H1 (cell line): Measurements from ENCODE around the gene TGFBI. TPM values are rescaled to one million over a fixed set of nuclear protein-coding genes. Genes with fewer than 3 reads are reported as not detected.

Experiments
- CTCF ChIA-PET: fragments of 300-600 bp; sonication (Branson Sonifier 250); formaldehyde crosslinking; loops from one replicate; lab custom pipeline; 2021; ENCODE audit not compliant: partially characterized antibody; lab: Charles Lee
- POLR2A ChIA-PET: fragments of 300-600 bp; sonication (Branson Sonifier 250); formaldehyde crosslinking; loops from one replicate; lab custom pipeline; 2021; ENCODE audit warnings: inconsistent platforms; ENCODE audit not compliant: partially characterized antibody; lab: Charles Lee
- DNase-seq, 2 experiments: peaks; one replicate each; pipeline versions ENCODE4 v3.0.0 to v3.0.0-alpha.2; 2010 to 2022; ENCODE audit warnings: low spot score in 2 of 2, low read depth in 1 of 2, mixed read lengths in 1 of 2
- FAIRE-seq: peaks from 2 replicates; lab custom pipeline; 2011; peaks lifted over from hg19 to GRCh38; lab: Jason Lieb, UNC
- H2AFZ ChIP-seq: 2 replicates; pipeline ENCODE4 v1.8.1; 2012; ENCODE audit warnings: low read length, inconsistent platforms
- H2AK5ac ChIP-seq: 2 replicates; pipeline ENCODE4 v1.6.1; 2013; ENCODE audit warnings: low read depth, low read length
- H2BK120ac ChIP-seq: replicated peaks from 2 replicates; pipeline ENCODE3; 2013; ENCODE audit warnings: low read depth, low read length, inconsistent platforms
- H2BK12ac ChIP-seq: 2 replicates; pipeline ENCODE4 v1.6.1; 2013; ENCODE audit warnings: low read depth, low read length
- H2BK15ac ChIP-seq: 2 replicates; pipeline ENCODE4 v1.6.1; 2013; ENCODE audit warnings: low read length
- H2BK20ac ChIP-seq: 2 replicates; pipeline ENCODE4 v1.6.1; 2013; ENCODE audit warnings: low read length
- H2BK5ac ChIP-seq: 2 replicates; pipeline ENCODE4 v1.6.1; 2013; ENCODE audit warnings: low read depth, low read length
- H3K14ac ChIP-seq: 2 replicates; pipeline ENCODE4 v1.6.1; 2013; ENCODE audit warnings: inconsistent platforms; ENCODE audit not compliant: insufficient read length
- H3K18ac ChIP-seq: 2 replicates; pipeline ENCODE4 v1.6.1; 2013; ENCODE audit warnings: low read length; ENCODE audit errors: extremely low read depth
- H3K23ac ChIP-seq: 2 replicates; pipeline ENCODE4 v1.6.1; 2013; ENCODE audit warnings: inconsistent platforms; ENCODE audit not compliant: insufficient read length
- H3K23me2 ChIP-seq: 2 replicates; pipeline ENCODE4 v1.6.1; 2013; ENCODE audit warnings: low read depth, low read length
- H3K27ac ChIP-seq: 2 replicates; pipeline ENCODE4 v1.6.1; 2011; ENCODE audit warnings: low read depth, low read length, inconsistent platforms
- H3K27me3 ChIP-seq, 4 experiments: replicated peaks in 1 of 4; 1 replicate in 1 of 4; 2 replicates in 3 of 4; pipeline versions ENCODE4 v1.6.1 to v1.8.1; 2011 to 2013; ENCODE audit warnings: low read length in 3 of 4, mild to moderate bottlenecking in 3 of 4, inconsistent platforms in 2 of 4, mixed read lengths in 2 of 4, moderate library complexity in 1 of 4; ENCODE audit not compliant: control insufficient read depth in 3 of 4, insufficient read depth in 3 of 4; ENCODE audit errors: extremely low read depth in 1 of 4
- H3K36me3 ChIP-seq, 4 experiments: 2 replicates each; pipeline versions ENCODE4 v1.6.1 to v1.8.1; 2011 to 2013; ENCODE audit warnings: mild to moderate bottlenecking in 4 of 4, low read length in 3 of 4, moderate library complexity in 2 of 4, control low read depth in 1 of 4, inconsistent platforms in 1 of 4; ENCODE audit not compliant: insufficient read depth in 4 of 4, control insufficient read depth in 2 of 4
- H3K4ac ChIP-seq: replicated peaks from 2 replicates; pipeline ENCODE3; 2013; ENCODE audit warnings: low read length, low read depth, mixed read lengths, inconsistent platforms; ENCODE audit not compliant: insufficient read length
- H3K4me1 ChIP-seq, 4 experiments: replicated peaks in 1 of 4; 1 replicate in 1 of 4; 2 replicates in 3 of 4; pipeline versions ENCODE4 v1.6.1 to v1.8.1; 2011 to 2013; ENCODE audit warnings: low read length in 3 of 4, inconsistent platforms in 2 of 4, mixed read lengths in 1 of 4; ENCODE audit not compliant: insufficient read depth in 4 of 4, control insufficient read depth in 3 of 4
- H3K4me2 ChIP-seq, 2 experiments: 2 replicates each; pipeline versions ENCODE4 v1.6.1 to v1.8.1; 2011 to 2013; ENCODE audit warnings: low read depth in 2 of 2, low read length in 2 of 2, control low read depth in 1 of 2, inconsistent platforms in 1 of 2, mild to moderate bottlenecking in 1 of 2; ENCODE audit not compliant: insufficient read depth in 1 of 2
- H3K4me3 ChIP-seq, 4 experiments: fragments of 200-600, 300-600 bp in 1 of 4; sonication (generic), shearing (Covaris generic), sonication (Bioruptor Twin) in 1 of 4; 2 replicates each; pipeline versions ENCODE4 v1.5.1 to v1.8.1; 2011 to 2016; ENCODE audit warnings: low read length in 4 of 4, low read depth in 3 of 4, control low read depth in 2 of 4, inconsistent platforms in 2 of 4, mild to moderate bottlenecking in 2 of 4, mixed read lengths in 1 of 4, moderate library complexity in 1 of 4; ENCODE audit not compliant: insufficient read depth in 2 of 4; ENCODE audit errors: extremely low read depth in 1 of 4
- H3K56ac ChIP-seq: replicated peaks from 2 replicates; pipeline ENCODE3; 2013; ENCODE audit warnings: low read depth, mild to moderate bottlenecking, mixed read lengths, low read length, inconsistent platforms; ENCODE audit not compliant: insufficient read length
- H3K79me1 ChIP-seq: 2 replicates; pipeline ENCODE4 v1.6.1; 2013; ENCODE audit warnings: low read depth, low read length, control low read depth
- H3K79me2 ChIP-seq, 2 experiments: 2 replicates each; pipeline versions ENCODE4 v1.6.1 to v1.8.1; 2012 to 2013; ENCODE audit warnings: low read length in 2 of 2, mild to moderate bottlenecking in 2 of 2, inconsistent platforms in 1 of 2; ENCODE audit not compliant: insufficient read depth in 2 of 2, control insufficient read depth in 1 of 2
- H3K9ac ChIP-seq, 4 experiments: replicated peaks in 1 of 4; 1 replicate in 1 of 4; 2 replicates in 3 of 4; pipeline versions ENCODE4 v1.6.1 to v1.8.1; 2011 to 2013; ENCODE audit warnings: low read depth in 3 of 4, low read length in 3 of 4, control low read depth in 2 of 4, mild to moderate bottlenecking in 2 of 4, moderate library complexity in 2 of 4, inconsistent platforms in 1 of 4; ENCODE audit errors: extremely low read depth in 1 of 4
- H3K9me3 ChIP-seq, 2 experiments: 2 replicates each; pipeline versions ENCODE4 v1.6.1 to v1.8.1; 2012 to 2013; ENCODE audit warnings: mild to moderate bottlenecking in 2 of 2, moderate library complexity in 2 of 2, control low read depth in 1 of 2, inconsistent platforms in 1 of 2, low read depth in 1 of 2, low read length in 1 of 2, mixed read lengths in 1 of 2; ENCODE audit not compliant: insufficient read depth in 2 of 2
- H4K20me1 ChIP-seq, 2 experiments: replicated peaks in 1 of 2; 2 replicates each; pipeline versions ENCODE3 to v1.8.1; 2011 to 2013; ENCODE audit warnings: inconsistent platforms in 2 of 2, low read length in 2 of 2, mild to moderate bottlenecking in 1 of 2; ENCODE audit not compliant: insufficient read depth in 2 of 2, control insufficient read depth in 1 of 2
- H4K5ac ChIP-seq: 2 replicates; pipeline ENCODE4 v1.6.1; 2013; ENCODE audit warnings: low read length, low read depth, mixed read lengths, inconsistent platforms; ENCODE audit not compliant: insufficient read length
- H4K8ac ChIP-seq: 2 replicates; pipeline ENCODE4 v1.8.0; 2013; ENCODE audit warnings: mild to moderate bottlenecking, moderate library complexity, low read length, inconsistent platforms; ENCODE audit not compliant: insufficient read depth; ENCODE audit errors: extremely low read depth
- H4K91ac ChIP-seq: replicated peaks from 2 replicates; pipeline ENCODE3; 2013; ENCODE audit warnings: low read length, mixed read lengths, inconsistent platforms; ENCODE audit not compliant: insufficient read length
- ASH2L ChIP-seq: fragments of 200-600, 300-600 bp; sonication (generic); IDR thresholded peaks from one replicate; pipeline ENCODE4 v1.7.1; 2017; ENCODE audit warnings: low read length
- ATF2 ChIP-seq: IDR thresholded peaks from 2 replicates; pipeline ENCODE4 v1.6.1; 2012; ENCODE audit warnings: low read length, inconsistent platforms
- EP300 ChIP-seq, 2 experiments: IDR thresholded peaks; 1 replicate in 1 of 2; 2 replicates in 1 of 2; pipeline ENCODE4 v1.6.1; 2011 to 2012; ENCODE audit warnings: low read depth in 2 of 2, low read length in 2 of 2, mild to moderate bottlenecking in 2 of 2, borderline replicate concordance in 1 of 2, inconsistent platforms in 1 of 2, moderate library complexity in 1 of 2
- HDAC2 ChIP-seq, 2 experiments: fragments of 300-600 bp in 1 of 2; sonication (generic) in 1 of 2; IDR thresholded peaks; 2 replicates each; pipeline ENCODE4 v1.6.1; 2011 to 2012; ENCODE audit warnings: low read depth in 2 of 2, low read length in 2 of 2, mild to moderate bottlenecking in 2 of 2, moderate library complexity in 2 of 2, borderline replicate concordance in 1 of 2, inconsistent platforms in 1 of 2
- JUND ChIP-seq: IDR thresholded peaks from 2 replicates; pipeline ENCODE4 v1.6.1; 2011; ENCODE audit warnings: mild to moderate bottlenecking, improper control_type of control experiment, low read length
- KDM1A ChIP-seq: fragments of 200-600, 300-600 bp; sonication (generic); IDR thresholded peaks from 2 replicates; pipeline ENCODE4 v1.7.1; 2016; ENCODE audit warnings: mild to moderate bottlenecking, low read length, borderline replicate concordance
- SAP30 ChIP-seq: fragments of 300-600 bp; sonication (generic); IDR thresholded peaks from 2 replicates; pipeline ENCODE4 v1.7.1; 2012; ENCODE audit warnings: low read length, moderate library complexity, mild to moderate bottlenecking, inconsistent platforms; ENCODE audit not compliant: insufficient read depth, insufficient replicate concordance
- SP1 ChIP-seq: IDR thresholded peaks from 2 replicates; pipeline ENCODE4 v1.6.1; 2011; ENCODE audit warnings: low read depth, low read length
- YY1 ChIP-seq: IDR thresholded peaks from 2 replicates; pipeline ENCODE4 v1.6.1; 2011; ENCODE audit warnings: low read depth, mild to moderate bottlenecking, low read length
- WGBS, 2 experiments: shearing (Covaris generic) in 1 of 2; methylation state at CpG; one replicate each; pipeline versions ENCODE4 v1.1.6 to v1.1.7; 2013 to 2015; ENCODE audit warnings: low lambda C conversion rate in 2 of 2, mixed read lengths in 2 of 2, inconsistent platforms in 1 of 2, low coverage in 1 of 2, missing lambda C conversion rate in 1 of 2; ENCODE audit not compliant: insufficient replicate concordance in 2 of 2, insufficient coverage in 1 of 2, insufficient read length in 1 of 2; ENCODE audit errors: extremely low coverage in 1 of 2, missing lambda C conversion rate in 1 of 2; 5-methylcytosine and 5-hydroxymethylcytosine counted together
- polyA plus RNA-seq, 7 experiments: library from polyadenylated mRNA; depleted of rRNA in 3 of 7; stranded (reverse) in 5 of 7; unstranded in 2 of 7; fragments of >200 nt in 5 of 7; fragments of 200-250 nt in 2 of 7; gene quantifications; 1 replicate in 5 of 7; 2 replicates in 1 of 7; 4 replicates in 1 of 7; pipeline versions ENCODE4 v1.2.1 to v1.2.3, GENCODE V29; 2011 to 2013; ENCODE audit warnings: missing spikeins in 2 of 7, mixed read lengths in 2 of 7
- total RNA-seq: library from RNA; stranded (reverse); fragmentation: NEBNext Ultra II Directional; extraction: Animal tissue kit (Norgen Biotek cat#: 25700); gene quantifications from 2 replicates; pipeline ENCODE4 v1.2.1, GENCODE V29; 2021
- TF ChIP-seq, protein P1 (sequence below): IDR thresholded peaks from 2 replicates; pipeline ENCODE4 v1.6.1; 2012; ENCODE audit warnings: inconsistent platforms
- TF ChIP-seq, protein P2 (sequence below): IDR thresholded peaks from 2 replicates; pipeline ENCODE4 v1.6.1; 2012; ENCODE audit warnings: inconsistent platforms

Gene TGFBI
- total and polyA plus RNA-seq, 2 of the 8 experiments (the other 6 are each of a cell fraction or from before 2014, with no cell fraction given) = 6.0 to 8.5 TPM

DNA sequence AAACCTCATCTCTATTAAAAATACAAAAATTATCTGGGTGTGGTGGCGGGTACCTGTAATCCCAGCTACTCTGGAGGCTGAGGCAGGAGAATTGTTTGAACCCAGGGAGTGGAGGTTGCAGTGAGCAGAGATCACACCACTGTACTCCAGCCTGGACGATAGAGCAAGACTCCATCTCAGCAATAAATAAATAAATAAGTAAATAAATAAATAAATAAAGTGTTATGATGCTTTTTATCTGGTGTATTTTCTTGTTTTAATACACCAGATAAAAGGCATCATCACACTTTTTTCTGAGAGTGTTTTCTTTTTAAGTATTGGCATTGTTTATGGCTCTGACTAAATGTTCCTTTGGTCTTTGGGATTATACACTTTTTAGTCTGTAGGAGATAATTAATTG lies 49.8 kb upstream of the TGFBI start:
- Histone ChIP-seq H3K18ac (no peak overlapping the region), H3K9me3 (no peaks in the 10 kb centered on the region), H2AK5ac (no peak overlapping the region), H2BK120ac (no peak overlapping the region), H3K9ac (no peak overlapping the region), H2BK15ac (no peak overlapping the region), H2BK12ac (no peak overlapping the region), H3K23ac (no peak overlapping the region), H3K27me3 (peaks cover 0 to 3% (median 0%) of the 10 kb centered on the region in 4 experiments; a peak in 2 of 7 replicates), H2BK5ac (no peak overlapping the region), H2BK20ac (no peak overlapping the region), H3K79me2 (no peaks in the 10 kb centered on the region), H3K4me1 (peaks cover 0 to 6% (median 0%) of the 10 kb centered on the region in 4 experiments; a peak in 2 of 7 replicates), H4K8ac (no peak overlapping the region), H3K36me3 (no peaks in the 10 kb centered on the region), H3K27ac (no peak overlapping the region), H3K23me2 (no peaks in the 10 kb centered on the region), H3K14ac (no peak overlapping the region), H4K91ac (no peak overlapping the region), H4K20me1 (no peaks in the 10 kb centered on the region), H3K4me2 (no peak overlapping the region), H3K4ac (no peak overlapping the region), H3K56ac (no peak overlapping the region), H3K79me1 (no peaks in the 10 kb centered on the region), H4K5ac (no peak overlapping the region), H3K4me3 (no peak overlapping the region), H2AFZ (no peak overlapping the region)
- no peak for FAIRE-seq
- 88% methylated on average over 2 of the region's 2 CpGs; no CpG with 5 or more reads in 1 of the 2 experiments for WGBS, 2 experiments
- DNase-seq = no peak
- ChIA-PET POLR2A (no interaction called here), CTCF (interaction anchor here (1.0 to 2.2 kb wide), 8 partner anchors 8 to 233 kb away, joined by 3 to 21 read pairs (median 11); no protein-coding TSS in a partner anchor)
- TF ChIP-seq HDAC2 (IDR thresholded peaks at IDR 0.05; ENCODE audit: borderline replicate concordance in 1 of 2, low read depth in 2 of 2, low read length in 2 of 2) = no peak
- TF ChIP-seq SP1 = no peak
- no peak for TF ChIP-seq SAP30
- no peak for TF ChIP-seq EP300 (IDR thresholded peaks at IDR 0.05; ENCODE audit: borderline replicate concordance in 1 of 2, low read depth in 2 of 2, low read length in 2 of 2)
- TF ChIP-seq ATF2 = no peak
- TF ChIP-seq YY1 = no peak
- no peak for TF ChIP-seq JUND
- no peak for TF ChIP-seq KDM1A
- TF ChIP-seq, protein P1, sequence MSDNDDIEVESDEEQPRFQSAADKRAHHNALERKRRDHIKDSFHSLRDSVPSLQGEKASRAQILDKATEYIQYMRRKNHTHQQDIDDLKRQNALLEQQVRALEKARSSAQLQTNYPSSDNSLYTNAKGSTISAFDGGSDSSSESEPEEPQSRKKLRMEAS = no peak
- TF ChIP-seq ASH2L = no peak
- TF ChIP-seq, protein P2, sequence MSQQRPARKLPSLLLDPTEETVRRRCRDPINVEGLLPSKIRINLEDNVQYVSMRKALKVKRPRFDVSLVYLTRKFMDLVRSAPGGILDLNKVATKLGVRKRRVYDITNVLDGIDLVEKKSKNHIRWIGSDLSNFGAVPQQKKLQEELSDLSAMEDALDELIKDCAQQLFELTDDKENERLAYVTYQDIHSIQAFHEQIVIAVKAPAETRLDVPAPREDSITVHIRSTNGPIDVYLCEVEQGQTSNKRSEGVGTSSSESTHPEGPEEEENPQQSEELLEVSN = no peak
